HG03196 (cell line): ENCODE measurements around the gene IL11RA.

Experiments
- ATAC-seq: cut with Tn5 transposase; IDR thresholded peaks from one replicate; pipeline ENCODE4 v1.9.1; 2021; ENCODE audit not compliant: unreplicated experiment

Gene IL11RA

DNA sequence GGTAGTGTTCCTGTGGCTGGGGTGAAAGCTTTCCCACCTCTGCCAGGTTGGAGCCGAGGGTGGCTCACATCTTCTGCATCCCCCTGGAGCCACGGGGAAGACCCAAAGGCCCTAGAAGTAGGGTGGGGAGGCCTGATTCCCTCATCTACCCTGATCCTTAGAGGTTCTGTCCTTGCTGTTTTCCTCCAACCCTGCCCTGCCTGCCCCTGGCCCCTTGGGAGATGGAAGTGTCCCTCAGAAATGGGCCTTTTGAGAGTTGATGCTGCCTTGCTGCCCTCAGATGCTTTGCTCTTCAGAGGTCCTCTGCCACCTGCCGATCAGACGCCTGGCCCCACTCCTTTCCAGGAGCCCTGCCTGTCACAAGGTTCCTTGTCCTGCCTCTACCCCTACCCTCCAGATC, 32.8 kb downstream of the IL11RA start:
- no peak for ATAC-seq

DNA sequence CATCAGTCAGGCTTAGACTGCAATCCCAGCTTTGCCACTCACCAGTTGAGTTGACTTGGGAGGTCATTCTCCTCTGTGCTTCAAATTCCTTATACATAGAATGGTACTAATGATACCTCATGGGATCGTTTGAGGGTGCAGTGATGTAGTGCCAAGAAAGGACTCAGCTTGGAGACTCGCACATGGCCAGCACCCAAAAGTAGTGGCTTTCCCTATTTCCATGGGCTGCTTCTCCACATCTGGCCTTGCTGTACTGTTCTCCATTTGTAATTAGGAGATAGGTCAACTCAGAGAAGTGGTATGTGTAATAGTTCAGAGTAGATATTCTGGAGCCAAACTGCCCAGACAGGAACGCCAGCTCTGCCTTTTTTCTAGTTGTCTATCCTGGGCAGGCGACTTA, 33.6 kb downstream of the IL11RA start:
- no peak for ATAC-seq

DNA sequence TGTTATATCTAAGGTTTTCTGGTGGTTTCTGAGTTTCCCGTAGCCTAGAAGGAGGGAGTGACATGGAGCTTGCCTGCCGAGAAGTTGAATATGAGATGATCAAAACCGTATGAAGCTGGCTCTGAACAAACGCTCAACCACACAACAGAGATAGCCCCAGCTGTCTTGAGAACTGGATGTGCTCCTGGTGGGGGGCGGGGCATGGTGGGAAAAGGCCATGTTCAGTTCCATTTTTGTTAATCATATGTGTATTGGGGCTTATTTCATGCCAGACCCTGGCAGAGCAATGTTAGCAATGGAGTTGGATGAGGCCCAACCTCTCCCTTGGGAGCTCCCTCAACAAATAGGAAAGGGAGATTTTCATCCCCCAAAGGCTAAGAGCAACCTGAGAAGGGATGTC, 34.2 kb downstream of the IL11RA start:
- no peak for ATAC-seq

DNA sequence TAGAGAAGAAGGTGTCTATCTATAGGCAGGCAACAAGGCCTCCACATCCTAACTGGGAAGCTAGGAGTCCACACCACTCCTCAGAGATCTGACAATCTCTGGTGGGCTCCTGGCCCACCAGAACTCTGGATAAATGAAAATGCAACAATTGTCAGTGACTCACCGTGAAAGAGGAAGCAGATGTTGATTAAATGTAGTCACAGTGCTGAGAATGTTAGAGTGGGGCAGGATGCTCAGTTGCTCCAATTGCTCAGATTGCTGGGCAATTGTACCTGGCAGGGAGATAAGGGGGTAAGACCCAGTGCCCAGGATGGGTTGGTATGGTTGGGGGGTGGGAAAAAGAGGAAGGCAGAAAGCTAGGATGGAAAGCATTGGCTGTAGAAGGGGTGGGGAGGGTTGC, 34.7 kb downstream of the IL11RA start:
- ATAC-seq: no peak

DNA sequence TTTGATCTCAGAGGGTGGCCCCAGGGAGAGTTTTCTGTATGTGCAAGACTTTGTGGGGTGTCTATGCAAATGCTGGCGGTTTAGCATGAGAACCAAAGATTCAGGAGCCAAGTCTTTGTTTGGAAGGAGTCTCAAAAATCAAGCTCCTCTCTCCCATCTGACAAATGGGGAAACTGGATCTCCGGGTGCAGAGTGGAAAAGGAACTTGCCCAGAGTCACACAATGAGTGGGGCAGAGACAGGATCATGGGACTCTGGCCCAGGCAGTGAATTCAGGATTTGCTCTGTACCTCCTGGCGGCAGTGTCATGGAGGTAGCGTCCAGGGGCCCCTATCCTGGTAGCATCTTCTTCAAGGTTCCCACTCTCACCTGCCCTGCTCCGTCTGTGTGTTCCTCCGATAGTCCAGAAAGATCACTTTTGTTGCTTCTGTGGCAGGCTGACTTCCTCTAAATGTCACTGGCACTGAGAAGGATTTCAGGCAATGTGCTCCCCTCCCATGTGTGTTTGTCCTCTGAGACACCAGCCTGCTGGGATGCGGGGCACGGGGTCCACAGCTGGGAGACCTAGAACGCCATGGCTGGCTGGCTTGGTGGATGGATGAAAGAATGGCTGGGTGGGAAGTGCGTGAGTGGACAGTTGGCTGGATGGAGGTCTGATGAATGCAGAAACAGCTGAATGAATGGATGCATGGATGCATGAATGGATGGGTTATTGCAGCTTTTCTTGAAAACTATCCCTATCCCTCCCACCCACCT, 35.5 kb downstream of the IL11RA start:
- ATAC-seq: no peak

DNA sequence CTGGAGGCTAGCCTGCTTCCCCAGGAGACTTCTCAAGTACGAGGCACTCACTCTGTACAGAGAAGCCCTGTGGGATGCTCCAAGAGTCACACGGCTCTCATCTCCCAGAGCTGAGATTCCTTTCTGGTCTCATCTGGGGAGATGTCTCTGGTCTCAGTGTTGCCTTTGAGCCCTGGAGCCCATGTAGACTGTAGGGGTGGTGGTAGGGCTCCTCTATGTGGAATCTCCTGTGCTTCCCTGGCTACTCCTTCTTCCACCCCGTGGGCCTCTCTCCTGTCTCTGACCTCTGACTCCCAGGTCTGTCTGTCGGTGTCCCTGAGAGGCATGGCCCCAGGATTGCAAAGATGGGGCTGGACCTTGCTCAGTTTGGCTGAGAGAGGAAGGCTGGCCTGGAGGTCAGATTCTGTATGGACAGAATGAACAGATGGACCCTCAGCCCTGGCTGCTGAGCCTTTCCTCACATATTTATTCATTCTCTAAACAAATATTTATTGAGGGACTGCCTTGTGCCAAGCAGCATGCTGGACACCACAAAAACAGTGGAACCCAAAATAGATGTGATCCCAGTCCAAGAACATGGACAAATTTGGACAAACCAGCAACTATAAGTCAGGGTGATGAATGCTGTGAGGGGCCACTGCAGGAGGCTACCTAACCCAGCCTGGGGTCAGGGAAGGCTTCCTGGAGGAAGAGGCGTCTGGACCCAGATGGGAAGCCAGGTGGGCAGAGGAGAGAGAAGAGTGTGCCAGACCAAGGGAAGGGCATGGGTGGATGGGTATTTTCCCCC, 36.5 kb downstream of the IL11RA start:
- no peak for ATAC-seq

DNA sequence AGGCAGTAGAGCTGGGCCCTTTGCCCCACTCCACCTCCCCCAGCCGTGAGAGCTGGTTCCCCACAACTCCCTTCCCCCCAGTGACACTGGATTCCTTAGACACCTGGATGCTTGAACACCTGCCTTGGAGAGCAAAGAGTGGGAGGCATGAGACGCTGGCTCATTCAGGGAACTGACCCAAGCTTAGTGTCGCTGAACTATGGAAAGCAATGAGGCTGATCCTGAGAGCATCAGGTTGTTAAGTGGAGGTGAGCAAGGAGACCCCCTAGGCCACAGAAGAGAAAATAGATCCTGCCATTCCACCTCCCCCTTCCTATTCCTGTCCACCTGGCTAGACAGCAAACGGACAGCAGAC, 37.1 kb downstream of the IL11RA start:
- no peak for ATAC-seq

DNA sequence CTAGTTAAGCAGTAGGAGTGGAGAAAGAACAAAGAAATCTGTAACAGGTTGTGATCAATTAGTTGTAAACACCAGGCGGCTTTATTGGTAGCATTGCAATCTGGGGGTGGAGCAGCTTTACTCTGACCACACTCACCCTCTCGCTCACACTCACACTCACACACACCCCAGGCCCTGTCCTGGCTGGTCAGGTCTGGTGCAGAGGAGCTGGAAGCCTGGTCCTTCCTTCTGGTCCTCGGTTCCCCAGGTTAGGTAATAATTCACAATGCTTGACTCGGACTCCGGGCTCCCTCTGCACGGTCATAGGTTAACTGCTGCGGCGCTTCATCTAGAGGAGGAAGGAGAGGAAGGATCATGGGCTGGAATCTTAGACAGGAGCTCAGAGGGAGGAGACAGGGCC, 37.5 kb downstream of the IL11RA start:
- ATAC-seq: no peak

DNA sequence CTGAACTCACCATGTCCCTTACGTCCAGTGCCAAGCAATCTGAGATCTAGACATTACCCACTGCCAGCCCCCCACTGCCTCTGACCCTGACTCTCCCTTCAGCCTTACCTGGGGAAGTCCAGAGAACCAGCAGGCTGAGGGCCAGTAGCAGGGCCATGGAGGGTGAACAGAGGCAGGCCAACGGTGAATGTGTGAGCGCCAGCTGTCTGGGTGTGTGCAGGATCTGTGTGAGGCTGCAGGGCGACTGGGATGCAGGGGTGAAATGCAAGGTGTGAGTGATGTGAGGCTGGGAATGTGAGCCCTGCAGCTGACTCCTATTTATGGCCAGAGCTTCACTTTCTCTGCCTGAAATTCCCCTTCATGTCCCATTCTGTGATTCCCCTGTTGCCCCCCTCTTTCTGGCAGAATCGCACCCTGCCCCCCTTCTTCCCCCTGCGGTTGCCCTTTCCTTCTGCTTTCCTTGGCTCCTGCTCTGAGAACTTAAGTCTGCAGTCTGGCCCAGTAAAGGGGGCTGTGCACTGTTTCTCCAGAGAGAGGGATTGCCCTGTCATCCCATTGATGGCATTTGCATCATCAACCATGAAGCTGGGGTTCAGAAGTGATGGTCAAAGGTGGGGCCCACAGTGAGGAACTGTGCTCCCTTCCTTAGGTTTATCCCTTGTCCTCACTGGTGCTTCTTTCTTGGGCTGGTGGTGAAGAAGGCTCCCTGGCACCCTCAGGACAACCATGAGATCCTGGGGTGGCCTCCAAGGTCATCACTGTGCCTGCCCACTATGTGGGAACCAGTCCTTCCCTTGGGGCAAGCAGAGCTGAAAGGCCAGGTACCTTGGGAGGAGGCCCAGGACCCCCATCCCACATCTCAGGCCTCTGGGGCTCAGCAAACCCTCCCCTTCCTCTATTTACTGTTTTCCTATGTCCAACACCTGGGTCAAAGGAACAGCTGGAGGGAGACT, 39.3 kb downstream of the IL11RA start, which contains the start of gene CCL19:
CCL19 (minus strand) TSS at position 294 of the 953 bp plus-strand sequence; CDS start at position 157, 137 bp downstream.
- no peak for ATAC-seq

DNA sequence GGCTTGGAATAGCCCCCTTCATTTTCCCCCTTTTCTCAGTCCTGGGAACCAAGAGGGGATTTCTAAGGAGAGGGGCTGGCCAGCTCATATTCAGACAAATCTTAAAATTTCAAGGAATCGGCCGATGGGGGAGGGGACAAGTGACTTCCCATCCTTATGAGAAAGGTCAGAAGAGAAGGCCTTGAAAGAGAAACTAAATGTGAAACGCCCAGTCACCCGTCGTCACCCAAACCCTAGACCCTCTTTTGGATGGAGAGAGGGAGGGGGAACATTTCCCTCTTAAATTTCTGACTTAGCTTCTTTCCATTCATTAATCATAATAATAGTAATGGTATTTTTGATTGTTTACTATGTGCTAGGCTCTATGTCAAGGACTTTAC, 39.9 kb downstream of the IL11RA start:
- ATAC-seq: no peak

DNA sequence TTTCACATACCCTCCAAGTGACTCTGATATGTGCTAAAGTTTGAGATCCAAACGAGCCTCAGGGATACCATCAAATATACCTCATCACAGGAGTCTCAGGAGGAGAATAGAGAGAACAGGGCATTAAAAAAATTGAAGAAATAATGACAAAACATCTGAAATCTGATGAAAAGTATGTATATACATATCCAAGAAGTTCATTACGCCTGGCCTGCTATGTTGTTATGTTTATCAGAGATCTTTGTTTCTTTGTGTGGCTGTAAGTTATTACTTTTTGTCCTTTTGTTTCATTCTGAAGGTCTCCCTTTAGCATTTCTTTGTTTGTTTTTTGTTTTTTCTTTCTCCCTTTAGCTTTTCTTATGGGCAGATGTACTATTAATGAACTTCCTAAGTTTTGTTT, 41.6 kb downstream of the IL11RA start:
- ATAC-seq: no peak

DNA sequence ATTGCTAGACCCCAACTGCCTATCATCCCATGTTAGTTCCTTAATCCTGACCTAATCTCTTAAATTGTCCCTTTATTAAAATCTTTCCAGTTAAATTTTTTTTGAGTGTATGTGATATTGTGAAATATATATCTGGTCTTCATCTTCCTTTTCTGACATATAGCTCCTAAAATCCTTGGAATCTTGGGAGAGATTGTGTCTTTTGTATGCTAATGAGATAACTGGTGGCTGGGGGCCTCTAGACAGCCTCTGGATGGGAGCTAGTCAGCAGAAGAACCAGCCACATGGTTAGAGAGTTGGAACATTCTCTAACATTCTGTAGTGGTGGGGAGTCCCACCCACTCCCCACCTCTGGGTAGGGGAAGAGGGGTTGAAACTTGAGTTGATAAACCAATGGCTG, 42.8 kb downstream of the IL11RA start:
- no peak for ATAC-seq

DNA sequence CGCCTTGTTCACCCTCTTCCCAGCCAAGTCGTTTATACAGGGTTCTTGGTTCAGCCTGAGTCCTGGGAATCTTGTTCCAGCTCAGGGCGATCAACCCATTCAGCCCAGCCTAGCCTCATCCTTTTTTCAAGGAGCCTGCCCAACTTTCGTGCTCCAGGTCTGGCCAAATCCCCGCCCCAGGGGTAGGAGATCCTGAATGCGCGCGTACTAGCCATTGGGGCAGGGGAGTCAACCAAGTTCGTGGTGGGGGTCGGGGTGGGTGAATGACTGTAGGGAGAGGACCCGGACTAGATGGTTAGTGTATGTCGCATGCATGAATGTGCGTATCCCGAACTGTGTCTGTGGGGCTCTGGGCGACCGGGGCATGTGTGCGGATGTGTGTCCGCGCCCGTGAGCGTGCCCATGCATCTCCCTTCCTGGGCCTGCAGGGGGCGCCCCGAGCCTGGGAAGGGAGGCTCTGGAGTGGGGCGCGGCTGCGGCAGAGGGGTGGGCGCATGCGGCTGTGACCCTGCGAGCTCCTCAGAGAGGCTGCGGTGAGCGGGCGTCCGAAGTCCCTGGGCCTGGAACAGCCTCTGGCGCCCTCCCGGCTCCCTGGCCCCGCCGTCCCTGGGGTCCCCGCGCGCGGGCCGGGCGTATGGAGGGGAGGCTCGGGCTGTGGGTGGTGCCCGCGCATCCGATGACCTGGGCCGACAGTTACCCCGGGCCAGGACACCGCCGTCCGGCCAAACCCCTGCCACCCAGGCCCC, 49.2 kb downstream of the IL11RA start:
- ATAC-seq: no peak

DNA sequence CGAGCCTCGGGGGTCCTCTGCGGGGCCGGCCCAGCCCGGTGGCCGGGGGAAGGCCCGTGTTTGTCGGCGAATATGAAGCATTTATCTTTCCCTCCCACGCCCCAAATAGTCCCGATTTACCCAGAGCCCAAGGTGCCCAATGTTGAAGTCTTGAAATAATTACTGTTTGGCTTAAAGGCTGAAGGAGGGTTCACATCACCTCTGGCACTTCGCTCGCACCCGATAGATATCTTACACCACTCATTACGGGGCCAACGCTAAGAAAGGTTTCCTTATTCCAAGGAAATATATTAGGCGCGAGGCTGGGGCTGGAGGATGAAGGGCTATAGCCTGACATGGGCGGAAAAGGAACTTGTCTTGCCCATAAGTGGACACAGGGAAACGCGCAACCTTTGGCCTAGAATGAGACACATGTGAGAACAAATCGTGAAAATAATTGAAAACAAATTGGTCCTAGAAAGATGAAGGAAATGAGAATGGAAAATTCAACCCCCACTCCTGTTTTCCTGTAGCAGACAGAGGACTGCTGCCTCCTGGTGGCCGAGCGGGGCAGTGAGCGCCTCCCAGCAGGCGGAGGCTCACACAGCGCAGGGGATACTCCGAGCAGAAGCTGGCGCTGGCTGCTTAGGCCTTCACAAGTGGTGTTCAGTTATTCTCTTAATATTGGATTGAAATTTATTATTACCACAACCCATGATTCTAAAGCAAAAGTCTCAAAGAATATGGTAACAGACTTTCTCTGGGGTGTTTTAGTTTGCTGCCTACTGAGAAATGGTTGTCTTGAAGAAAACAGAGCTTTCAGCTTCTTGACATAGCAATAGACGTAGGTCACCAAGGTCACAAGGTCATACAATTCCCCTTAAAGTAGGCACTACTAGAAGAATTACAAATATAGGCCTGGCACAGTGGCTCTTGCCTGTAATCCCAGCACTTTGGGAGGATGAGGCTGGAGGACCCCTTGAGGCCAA, 50.1 kb downstream of the IL11RA start:
- ATAC-seq: peak; percentile 52

DNA sequence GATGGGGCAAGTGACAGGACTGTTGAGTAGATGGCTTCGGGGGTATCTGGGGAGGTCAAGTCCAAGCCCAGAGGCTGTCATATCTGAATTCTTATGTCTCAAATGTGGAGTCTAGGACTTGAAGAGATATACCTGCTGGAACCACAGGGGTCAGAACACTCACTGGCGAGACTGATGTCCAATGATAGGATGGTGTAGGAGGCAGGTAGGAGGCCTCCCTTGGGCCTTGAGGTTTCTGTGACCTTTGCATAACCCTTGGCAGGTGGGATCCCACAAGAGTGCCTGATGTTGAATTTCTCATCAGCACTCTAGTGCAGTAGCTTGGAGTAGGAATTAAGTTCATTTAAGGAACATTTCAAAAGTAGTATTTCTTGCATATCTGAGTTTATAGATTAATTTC, 55.1 kb downstream of the IL11RA start:
- no peak for ATAC-seq

DNA sequence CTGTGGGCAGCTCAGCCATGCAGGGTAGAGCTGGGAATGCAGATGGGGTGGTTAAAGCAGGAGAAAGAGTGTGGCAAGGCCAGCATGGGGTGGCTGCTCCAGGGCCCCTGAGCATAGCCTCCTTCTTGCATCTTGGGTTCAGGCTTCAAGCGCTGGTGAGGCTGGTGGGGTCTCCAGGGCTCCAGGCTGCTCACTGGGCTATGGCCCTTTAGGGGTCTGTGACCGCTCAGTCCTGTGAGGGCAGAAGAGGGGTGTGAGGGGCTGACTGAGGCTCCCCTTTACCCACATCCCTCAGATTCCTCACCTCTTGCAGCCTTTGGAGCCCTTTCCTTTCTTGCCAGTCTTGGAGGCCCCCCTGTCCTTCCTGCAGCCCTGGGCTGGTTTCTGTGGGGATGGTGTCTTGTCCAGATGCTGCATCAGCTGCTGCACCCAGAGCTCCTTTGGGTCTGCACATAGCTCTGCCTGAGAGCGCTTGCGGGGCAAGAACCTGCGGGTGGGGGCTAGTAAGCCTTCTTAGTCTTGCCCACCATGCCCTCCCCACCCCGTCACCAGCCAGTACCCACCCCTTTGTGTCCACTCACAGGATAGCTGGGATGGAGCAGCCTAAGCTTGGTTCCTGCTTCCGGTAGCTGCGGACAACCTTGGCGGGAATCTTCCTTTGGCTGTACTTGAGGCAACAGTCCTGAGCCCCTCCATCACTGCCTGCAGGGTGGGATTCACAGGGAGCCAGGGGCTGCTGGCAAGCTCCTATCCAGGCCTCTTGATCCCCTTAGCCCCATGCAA, 57.4 kb downstream of the IL11RA start:
- ATAC-seq: no peak

DNA sequence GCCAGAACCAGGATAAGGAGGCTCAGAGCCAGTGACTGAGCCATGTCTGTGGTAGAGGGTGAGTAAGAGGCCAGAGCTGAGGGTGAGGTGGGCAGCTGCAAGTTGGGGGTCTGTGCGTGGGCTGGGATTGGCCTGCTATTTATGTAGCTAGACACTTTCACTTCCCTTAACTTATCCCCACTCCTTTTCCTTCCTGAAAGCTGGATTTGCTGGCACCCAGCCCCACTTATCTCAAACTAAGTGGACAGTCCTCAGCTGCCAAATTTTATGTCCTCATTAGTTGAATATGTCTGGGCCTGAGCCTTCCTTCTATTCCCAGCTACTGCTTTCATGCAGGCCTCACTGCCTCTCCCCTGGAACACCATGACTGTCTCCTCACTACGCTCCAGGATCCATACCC, 58.0 kb downstream of the IL11RA start, which contains the start of gene CCL21:
CCL21 (minus strand) TSS at position 114 of the 400 bp plus-strand sequence; CDS start at position 44, 70 bp downstream.
- no peak for ATAC-seq
